Left ventricle myocardium inferior (tissue), 1 donor: ENCODE data around the gene PPP2R2C. TPM values are rescaled to one million over a fixed set of nuclear protein-coding genes. Genes with fewer than 3 reads are reported as not detected.

Source experiments
- DNase-seq: peaks from one replicate; pipeline ENCODE4 v3.0.0-alpha.2; 2020
- H3K27ac ChIP-seq: fragments of 200-600 bp; replicated peaks from 2 replicates; pipeline ENCODE4 v1.8.0; 2021
- H3K27me3 ChIP-seq: fragments of 200-600 bp; 2 replicates; pipeline ENCODE4 v1.8.0; 2021; ENCODE audit warnings: low read depth
- H3K36me3 ChIP-seq: fragments of 200-600 bp; 2 replicates; pipeline ENCODE4 v1.8.0; 2021
- H3K4me1 ChIP-seq: fragments of 200-600 bp; 2 replicates; pipeline ENCODE4 v1.8.0; 2021
- H3K4me3 ChIP-seq: fragments of 200-600 bp; 2 replicates; pipeline ENCODE4 v1.8.0; 2021; ENCODE audit warnings: mild to moderate bottlenecking, moderate library complexity
- H3K9me3 ChIP-seq: fragments of 200-600 bp; replicated peaks from 2 replicates; pipeline ENCODE4 v1.8.0; 2021
- CTCF ChIP-seq: fragments of 200-600 bp; IDR thresholded peaks from 2 replicates; pipeline ENCODE4 v1.8.0; 2021; ENCODE audit warnings: antibody characterized with exemption, mild to moderate bottlenecking, borderline replicate concordance
- intact Hi-C: fragments of 100-400 bp; cut with micrococcal nuclease; formaldehyde crosslinking; loops from one replicate; pipeline ENCODE4 v1.11.0; 2022
- total RNA-seq: library from RNA; stranded (reverse); fragmentation: NEBNext Ultra II Directional; extraction: Animal tissue kit (Norgen Biotek cat#: 25700); gene quantifications from one replicate; pipeline ENCODE4 v1.2.1, GENCODE V29; 2021
- donor health status: DM: no; HTN: yes; CAD: no; lungs with severe emphysema.

PPP2R2C gene
- total RNA-seq, 1 donor from 2014 or later: 9.7 TPM

- Histone ChIP-seq H3K27ac (peak overlapping the region; percentile 87), H3K27me3 (peaks cover 24% of the 10 kb centered on the region), H3K36me3 (no peaks in the 10 kb centered on the region), H3K9me3 (no peaks in the 10 kb centered on the region), H3K4me3 (peak overlapping the region; percentile 21), H3K4me1 (peaks cover 18% of the 10 kb centered on the region)
- no peak for TF ChIP-seq CTCF
- intact Hi-C loops: loop anchor here (5.0 kb wide), 1 partner anchor 74 kb away; no protein-coding TSS in a partner anchor
- no peak for DNase-seq
Observed at GRCh38 chr4:6325788-6326290, 146.6 kb downstream of the PPP2R2C start.

DNA sequence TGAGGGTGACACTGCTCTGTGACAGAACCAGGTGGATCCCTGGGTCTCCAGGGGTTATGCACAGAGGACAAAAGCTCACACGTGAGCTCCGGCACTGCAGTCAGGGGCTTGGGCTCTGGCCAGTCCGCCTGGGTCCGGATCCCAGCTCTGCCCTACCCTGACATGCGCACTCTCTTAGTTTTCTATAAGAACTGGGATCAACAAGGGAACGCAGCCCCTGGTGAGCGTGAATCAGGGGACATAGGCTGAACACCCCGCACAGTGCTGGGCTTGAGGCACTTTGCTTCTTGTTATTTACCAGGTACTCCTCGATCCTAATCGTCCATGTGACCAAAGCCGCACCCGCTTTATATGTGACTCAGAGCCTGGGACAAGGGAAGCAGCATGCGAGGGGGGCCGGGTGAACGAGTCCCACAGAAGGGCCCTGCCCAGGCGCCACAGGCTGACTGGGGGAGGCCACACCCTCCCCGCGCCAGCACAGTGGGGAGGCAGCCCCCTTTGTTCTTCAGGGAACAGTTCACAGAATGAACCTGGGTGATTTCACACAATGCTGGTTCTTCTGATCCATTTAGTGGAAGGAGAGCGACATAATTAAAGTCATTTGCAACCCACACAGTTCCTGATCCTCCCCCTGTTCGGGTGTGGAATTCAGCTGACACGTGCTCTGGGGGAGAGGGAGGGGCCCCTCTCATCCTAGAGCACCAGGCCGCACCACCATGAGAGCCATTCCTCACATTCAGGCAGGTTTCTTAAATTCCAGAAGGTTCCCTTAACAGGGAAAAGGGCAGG, 147.2 kb downstream of the PPP2R2C start:
- Histone ChIP-seq H3K4me1 (peaks cover 18% of the 10 kb centered on the region), H3K27me3 (peaks cover 24% of the 10 kb centered on the region), H3K4me3 (peak overlapping the region; percentile 21), H3K9me3 (peaks cover 3% of the 10 kb centered on the region), H3K27ac (peak overlapping the region; percentile 87), H3K36me3 (no peaks in the 10 kb centered on the region)
- peak; percentile 34 for DNase-seq
- intact Hi-C loops: loop anchor here (5.0 kb wide), 1 partner anchor 73 kb away; no protein-coding TSS in a partner anchor
- no peak for TF ChIP-seq CTCF

GRCh38 chr4:6324461-6324998, 147.9 kb downstream of the PPP2R2C start:
- Histone ChIP-seq H3K36me3 (no peaks in the 10 kb centered on the region), H3K4me1 (peaks cover 18% of the 10 kb centered on the region), H3K27me3 (peaks cover 22% of the 10 kb centered on the region), H3K9me3 (peaks cover 7% of the 10 kb centered on the region), H3K27ac (peak overlapping the region; percentile 87), H3K4me3 (peak overlapping the region; percentile 21)
- intact Hi-C loops: no loop called here
- DNase-seq: no peak
- no peak for TF ChIP-seq CTCF

- Histone ChIP-seq H3K27me3 (peaks cover 7% of the 10 kb centered on the region), H3K9me3 (peaks cover 7% of the 10 kb centered on the region), H3K27ac (no peak overlapping the region), H3K4me1 (peaks cover 18% of the 10 kb centered on the region), H3K4me3 (no peak overlapping the region), H3K36me3 (no peaks in the 10 kb centered on the region)
- no peak for DNase-seq
- no peak for TF ChIP-seq CTCF
- intact Hi-C loops: no loop called here
Observed at GRCh38 chr4:6322761-6323566, 149.4 kb downstream of the PPP2R2C start.

- no peak overlapping the region for H3K27ac ChIP-seq
- peaks cover 7% of the 10 kb centered on the region for H3K9me3 ChIP-seq
- H3K36me3 ChIP-seq: no peaks in the 10 kb centered on the region
- intact Hi-C loops: no loop called here
- H3K27me3 ChIP-seq: peaks cover 2% of the 10 kb centered on the region
- H3K4me1 ChIP-seq: peaks cover 18% of the 10 kb centered on the region
- no peak for DNase-seq
- H3K4me3 ChIP-seq: no peak overlapping the region
- TF ChIP-seq CTCF: no peak
Observed at GRCh38 chr4:6322067-6322760, 150.2 kb downstream of the PPP2R2C start.
